ENCODE measurements around the gene CNTN4. TPM values are rescaled to one million over a fixed set of nuclear protein-coding genes. Genes with fewer than 3 reads are reported as not detected.

CNTN4 gene
- polyA plus RNA-seq, 1 donor (not counting 4 experiments of a cell fraction or from before 2014, with no cell fraction given), result not detected

DNA sequence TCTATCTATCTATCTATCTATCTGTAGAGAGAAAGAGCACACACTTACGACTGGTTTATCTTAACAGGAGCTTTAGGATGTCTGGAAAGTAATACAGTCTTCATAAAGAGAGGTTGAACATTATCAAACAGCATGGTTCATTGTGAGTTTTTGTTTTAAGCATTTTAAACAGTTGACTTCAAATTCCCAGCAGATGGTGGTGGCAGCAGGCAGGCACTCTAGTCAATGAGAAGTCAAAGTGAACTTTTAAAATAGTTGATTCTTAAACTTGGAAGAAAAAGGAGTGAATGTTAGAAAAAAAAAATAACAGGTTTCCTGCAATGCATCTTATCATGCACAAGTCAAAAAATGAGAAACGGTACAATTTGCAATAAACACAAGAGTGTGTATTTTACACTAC, 578.8 kb downstream of the CNTN4 start:
- H3K4me3 ChIP-seq (ENCODE audit: control insufficient read depth in 2 of 3, extremely low read depth in 1 of 3, insufficient read depth in 2 of 3, low read depth in 1 of 3, low read length in 3 of 3), result no peak overlapping the region

DNA sequence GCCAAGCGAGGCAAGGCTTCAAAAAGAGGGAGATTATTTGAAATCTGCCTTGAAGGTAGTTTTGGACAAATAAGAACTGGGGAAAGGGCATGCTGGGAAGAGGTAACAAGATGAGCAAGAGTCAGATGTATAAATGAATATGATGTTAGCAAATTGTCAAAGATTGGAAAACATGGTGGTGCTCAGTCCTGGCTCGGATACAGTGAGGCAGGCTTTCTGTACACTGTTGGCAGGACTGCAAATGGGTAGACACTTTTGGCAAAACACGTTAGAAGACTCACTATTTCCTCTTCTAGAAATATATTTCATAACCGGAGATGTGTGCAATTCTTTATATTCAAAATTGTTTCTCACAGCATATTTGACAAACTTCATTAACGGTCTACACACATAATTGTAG, 581.6 kb downstream of the CNTN4 start:
- no peaks in the 10 kb centered on the region for H3K9me3 ChIP-seq (ENCODE audit: control insufficient read depth, low read depth, low read length)

More for the DNA sequence above, 578.8 kb downstream of the CNTN4 start:
- no peak overlapping the region for H3K27ac ChIP-seq (ENCODE audit: control insufficient read depth, insufficient read depth, low read length)
- H2AFZ ChIP-seq (ENCODE audit: control insufficient read depth, low read length), result no peak overlapping the region
- H3K4me2 ChIP-seq (ENCODE audit: control insufficient read depth, extremely low read depth, insufficient read depth, low read depth, low read length), result no peak overlapping the region
- H3K27me3 ChIP-seq (ENCODE audit: control insufficient read depth, extremely low read depth, insufficient read depth, low read length), result no peaks in the 10 kb centered on the region
- no peaks in the 10 kb centered on the region for H4K20me1 ChIP-seq (ENCODE audit: control insufficient read depth, extremely low read depth, insufficient read depth, low read length)
- dilution Hi-C loops (cut with MboI; ENCODE audit: extremely low pct_ligation_motif_present, low sequenced_read_pairs), result no loop called here
- no peak overlapping the region for H3K9ac ChIP-seq (ENCODE audit: control insufficient read depth, extremely low read depth, insufficient read depth, low read length)
- no peaks in the 10 kb centered on the region for H3K79me2 ChIP-seq (ENCODE audit: control insufficient read depth, insufficient read depth, low read length)
- no peaks in the 10 kb centered on the region for H3K4me1 ChIP-seq (ENCODE audit: control insufficient read depth, extremely low read depth, insufficient read depth, low read length)
- no peak for TF ChIP-seq EZH2 (IDR thresholded peaks at IDR 0.05; ENCODE audit: low read length)
- TF ChIP-seq, protein P1, sequence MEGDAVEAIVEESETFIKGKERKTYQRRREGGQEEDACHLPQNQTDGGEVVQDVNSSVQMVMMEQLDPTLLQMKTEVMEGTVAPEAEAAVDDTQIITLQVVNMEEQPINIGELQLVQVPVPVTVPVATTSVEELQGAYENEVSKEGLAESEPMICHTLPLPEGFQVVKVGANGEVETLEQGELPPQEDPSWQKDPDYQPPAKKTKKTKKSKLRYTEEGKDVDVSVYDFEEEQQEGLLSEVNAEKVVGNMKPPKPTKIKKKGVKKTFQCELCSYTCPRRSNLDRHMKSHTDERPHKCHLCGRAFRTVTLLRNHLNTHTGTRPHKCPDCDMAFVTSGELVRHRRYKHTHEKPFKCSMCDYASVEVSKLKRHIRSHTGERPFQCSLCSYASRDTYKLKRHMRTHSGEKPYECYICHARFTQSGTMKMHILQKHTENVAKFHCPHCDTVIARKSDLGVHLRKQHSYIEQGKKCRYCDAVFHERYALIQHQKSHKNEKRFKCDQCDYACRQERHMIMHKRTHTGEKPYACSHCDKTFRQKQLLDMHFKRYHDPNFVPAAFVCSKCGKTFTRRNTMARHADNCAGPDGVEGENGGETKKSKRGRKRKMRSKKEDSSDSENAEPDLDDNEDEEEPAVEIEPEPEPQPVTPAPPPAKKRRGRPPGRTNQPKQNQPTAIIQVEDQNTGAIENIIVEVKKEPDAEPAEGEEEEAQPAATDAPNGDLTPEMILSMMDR (optimal IDR thresholded peaks at IDR 0.05 in 1 of 3, IDR thresholded peaks at IDR 0.05 in 1 of 3, conservative IDR thresholded peaks at IDR 0.05 in 1 of 3; ENCODE audit: extremely low read depth in 1 of 3, insufficient read depth in 2 of 3, low read length in 3 of 3), result no peak
- H3K9me3 ChIP-seq (ENCODE audit: control insufficient read depth, low read depth, low read length), result no peaks in the 10 kb centered on the region
- no peak for FAIRE-seq
- no peaks in the 10 kb centered on the region for H3K36me3 ChIP-seq (ENCODE audit: control insufficient read depth in 2 of 2, extremely low read depth in 1 of 2, insufficient read depth in 2 of 2, low read length in 2 of 2)
- H3K9me1 ChIP-seq (ENCODE audit: control insufficient read depth, extremely low read depth, insufficient read depth, low read length), result no peaks in the 10 kb centered on the region
- no peak for DNase-seq (ENCODE audit: low read depth, low spot score)

DNA sequence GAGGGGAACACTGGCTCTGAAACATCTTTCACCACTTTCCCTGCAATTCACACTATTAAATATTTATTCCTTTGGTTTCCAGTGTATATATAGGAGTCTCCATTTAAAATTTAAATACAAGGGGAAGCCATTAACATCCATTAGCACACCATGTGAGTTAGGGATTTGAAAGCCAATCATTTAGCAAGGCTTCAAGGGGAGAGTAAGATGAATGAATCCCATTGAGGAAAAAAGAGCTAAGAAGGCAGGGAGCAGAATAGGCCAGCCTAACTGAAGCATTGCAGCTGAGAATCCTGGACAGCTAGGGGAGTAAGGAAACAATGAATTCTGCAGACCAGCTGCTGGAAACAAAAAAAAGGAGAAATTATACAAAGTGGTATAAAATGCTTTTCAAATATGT, 585.4 kb downstream of the CNTN4 start:
- H3K36me3 ChIP-seq (ENCODE audit: control insufficient read depth in 2 of 2, extremely low read depth in 1 of 2, insufficient read depth in 2 of 2, low read length in 2 of 2), result no peaks in the 10 kb centered on the region
- no peaks in the 10 kb centered on the region for H4K20me1 ChIP-seq (ENCODE audit: control insufficient read depth, extremely low read depth, insufficient read depth, low read length)
- no peak overlapping the region for H2AFZ ChIP-seq (ENCODE audit: control insufficient read depth, low read length)
- H3K4me1 ChIP-seq (ENCODE audit: control insufficient read depth, extremely low read depth, insufficient read depth, low read length), result no peaks in the 10 kb centered on the region
- dilution Hi-C loops (cut with MboI; ENCODE audit: extremely low pct_ligation_motif_present, low sequenced_read_pairs), result no loop called here
- H3K27ac ChIP-seq (ENCODE audit: control insufficient read depth, insufficient read depth, low read length), result no peak overlapping the region
- no peak overlapping the region for H3K4me2 ChIP-seq (ENCODE audit: control insufficient read depth, extremely low read depth, insufficient read depth, low read depth, low read length)
- FAIRE-seq, result no peak
- no peaks in the 10 kb centered on the region for H3K9me3 ChIP-seq (ENCODE audit: control insufficient read depth, low read depth, low read length)
- no peaks in the 10 kb centered on the region for H3K27me3 ChIP-seq (ENCODE audit: control insufficient read depth, extremely low read depth, insufficient read depth, low read length)
- no peak for DNase-seq (ENCODE audit: low read depth, low spot score)
- TF ChIP-seq, protein P1 (optimal IDR thresholded peaks at IDR 0.05 in 1 of 3, IDR thresholded peaks at IDR 0.05 in 1 of 3, conservative IDR thresholded peaks at IDR 0.05 in 1 of 3; ENCODE audit: extremely low read depth in 1 of 3, insufficient read depth in 2 of 3, low read length in 3 of 3), result no peak
- no peak for TF ChIP-seq EZH2 (IDR thresholded peaks at IDR 0.05; ENCODE audit: low read length)
- no peak overlapping the region for H3K4me3 ChIP-seq (ENCODE audit: control insufficient read depth in 2 of 3, extremely low read depth in 1 of 3, insufficient read depth in 2 of 3, low read depth in 1 of 3, low read length in 3 of 3)
- no peaks in the 10 kb centered on the region for H3K9me1 ChIP-seq (ENCODE audit: control insufficient read depth, extremely low read depth, insufficient read depth, low read length)
- H3K9ac ChIP-seq (ENCODE audit: control insufficient read depth, extremely low read depth, insufficient read depth, low read length), result no peak overlapping the region
- no peaks in the 10 kb centered on the region for H3K79me2 ChIP-seq (ENCODE audit: control insufficient read depth, insufficient read depth, low read length)

More for the DNA sequence above, 581.6 kb downstream of the CNTN4 start:
- H3K4me2 ChIP-seq (ENCODE audit: control insufficient read depth, extremely low read depth, insufficient read depth, low read depth, low read length), result no peak overlapping the region
- no peaks in the 10 kb centered on the region for H3K36me3 ChIP-seq (ENCODE audit: control insufficient read depth in 2 of 2, extremely low read depth in 1 of 2, insufficient read depth in 2 of 2, low read length in 2 of 2)
- no peaks in the 10 kb centered on the region for H3K9me1 ChIP-seq (ENCODE audit: control insufficient read depth, extremely low read depth, insufficient read depth, low read length)
- no peaks in the 10 kb centered on the region for H3K79me2 ChIP-seq (ENCODE audit: control insufficient read depth, insufficient read depth, low read length)
- H3K27ac ChIP-seq (ENCODE audit: control insufficient read depth, insufficient read depth, low read length), result no peak overlapping the region
- H2AFZ ChIP-seq (ENCODE audit: control insufficient read depth, low read length), result no peak overlapping the region
- no peak overlapping the region for H3K4me3 ChIP-seq (ENCODE audit: control insufficient read depth in 2 of 3, extremely low read depth in 1 of 3, insufficient read depth in 2 of 3, low read depth in 1 of 3, low read length in 3 of 3)
- H4K20me1 ChIP-seq (ENCODE audit: control insufficient read depth, extremely low read depth, insufficient read depth, low read length), result no peaks in the 10 kb centered on the region
- H3K9ac ChIP-seq (ENCODE audit: control insufficient read depth, extremely low read depth, insufficient read depth, low read length), result no peak overlapping the region
- no peaks in the 10 kb centered on the region for H3K4me1 ChIP-seq (ENCODE audit: control insufficient read depth, extremely low read depth, insufficient read depth, low read length)
- FAIRE-seq (no peak), DNase-seq (ENCODE audit: low read depth, low spot score) (no peak)
- H3K27me3 ChIP-seq (ENCODE audit: control insufficient read depth, extremely low read depth, insufficient read depth, low read length), result no peaks in the 10 kb centered on the region
- TF ChIP-seq EZH2 (IDR thresholded peaks at IDR 0.05; ENCODE audit: low read length), result no peak
- dilution Hi-C loops (cut with MboI; ENCODE audit: extremely low pct_ligation_motif_present, low sequenced_read_pairs), result no loop called here

Data from keratinocyte (primary cell).